GM06990 (cell line): ENCODE results near the gene RXRA.
A peak's percentile ranks its signal among the peaks of the same experiment; 100 is the strongest.

Experiments
- DNase-seq: peaks from one replicate; pipeline ENCODE4 v3.0.0-alpha.2; 2011; ENCODE audit not compliant: insufficient read length; ENCODE audit errors: extremely low read depth
- H3K27me3 ChIP-seq: replicated peaks from 2 replicates; pipeline ENCODE4 v1.6.0; 2011; ENCODE audit warnings: low read length; ENCODE audit not compliant: control insufficient read depth, insufficient read depth
- H3K36me3 ChIP-seq: 2 replicates; pipeline ENCODE4 v1.5.1; 2011; ENCODE audit warnings: low read length; ENCODE audit not compliant: control insufficient read depth, insufficient read depth
- H3K4me3 ChIP-seq: replicated peaks from 2 replicates; pipeline ENCODE4 v1.5.1; 2011; ENCODE audit warnings: low read depth, mild to moderate bottlenecking, control low read depth, low read length
- CTCF ChIP-seq: IDR thresholded peaks from 2 replicates; pipeline ENCODE4 v1.5.1; 2011; ENCODE audit warnings: low read length, control low read depth, mild to moderate bottlenecking, inconsistent platforms; ENCODE audit not compliant: insufficient read depth, poor library complexity, severe bottlenecking

Gene RXRA

DNA sequence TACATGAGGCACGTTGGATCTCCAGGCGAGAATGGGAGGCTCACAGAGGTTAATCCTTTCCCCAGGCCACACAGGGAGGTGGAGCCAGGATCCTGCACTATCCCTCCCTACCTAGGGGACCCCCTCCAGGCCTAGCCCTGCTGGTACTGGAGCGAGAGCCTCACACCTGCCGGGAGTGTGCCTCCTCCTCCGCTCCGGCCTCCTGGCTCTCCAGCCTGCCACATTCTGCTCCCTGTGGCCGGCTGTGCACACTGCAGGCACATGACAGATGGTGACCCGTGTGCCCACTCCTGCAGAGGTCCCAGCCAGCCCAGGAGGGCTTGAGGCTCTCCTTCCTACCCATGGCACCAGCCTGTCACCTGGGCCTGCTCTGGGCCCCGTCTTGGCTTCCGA lies 93.4 kb downstream of the RXRA start:
- Histone ChIP-seq H3K4me3 (no peak overlapping the region), H3K36me3 (peaks cover 24% of the 10 kb centered on the region), H3K27me3 (no peaks in the 10 kb centered on the region)
- TF ChIP-seq CTCF, result peak; percentile 45
- DNase-seq, result no peak

DNA sequence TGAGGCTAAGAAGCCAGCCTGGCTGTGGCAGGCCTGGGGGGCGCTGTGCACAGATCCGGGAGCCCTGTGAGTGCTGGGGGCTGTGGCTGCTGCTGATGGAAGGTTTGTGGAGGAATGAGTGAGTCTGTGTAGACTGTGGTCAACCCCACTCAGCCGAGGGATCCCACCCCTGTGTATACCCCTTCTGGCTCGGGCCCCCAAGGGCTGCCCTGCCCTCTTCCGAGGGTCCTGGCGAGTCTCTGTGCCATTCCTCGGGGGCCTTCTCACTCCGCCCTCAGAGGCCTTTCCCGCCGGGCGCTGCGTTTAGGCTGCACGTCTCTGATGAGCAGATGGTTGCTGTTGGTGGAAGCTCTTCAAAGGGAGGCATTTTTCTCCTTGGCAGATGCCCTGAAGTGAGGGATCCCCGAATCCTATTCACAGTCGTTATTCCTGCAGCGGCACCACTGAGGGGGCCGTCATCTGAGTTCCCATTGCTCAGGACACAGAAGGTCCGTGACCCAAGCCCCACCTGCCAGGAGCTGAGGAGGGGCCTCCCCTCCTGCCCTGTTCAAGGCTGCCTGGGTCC lies 94.1 kb downstream of the RXRA start:
- DNase-seq, result no peak
- H3K27me3 ChIP-seq, result no peaks in the 10 kb centered on the region
- no peak for TF ChIP-seq CTCF
- peaks cover 24% of the 10 kb centered on the region for H3K36me3 ChIP-seq
- H3K4me3 ChIP-seq, result no peak overlapping the region

- Histone ChIP-seq H3K4me3 (no peak overlapping the region), H3K27me3 (no peaks in the 10 kb centered on the region), H3K36me3 (peaks cover 25% of the 10 kb centered on the region)
- no peak for TF ChIP-seq CTCF
- no peak for DNase-seq
These were observed 94.7 kb downstream of the RXRA start for GRCh38 chr9:134420974-134421432.

GRCh38 chr9:134421888-134422287 lies 95.6 kb downstream of the RXRA start:
- Histone ChIP-seq H3K36me3 (peaks cover 25% of the 10 kb centered on the region), H3K4me3 (no peak overlapping the region), H3K27me3 (no peaks in the 10 kb centered on the region)
- TF ChIP-seq CTCF, result no peak
- DNase-seq, result no peak

- DNase-seq, result no peak
- no peak for TF ChIP-seq CTCF
- H3K4me3 ChIP-seq, result no peak overlapping the region
These were observed 96.2 kb downstream of the RXRA start for GRCh38 chr9:134422301-134423090.

GRCh38 chr9:134423166-134423565 lies 96.9 kb downstream of the RXRA start:
- no peak for TF ChIP-seq CTCF
- Histone ChIP-seq H3K36me3 (peaks cover 22% of the 10 kb centered on the region), H3K27me3 (no peaks in the 10 kb centered on the region), H3K4me3 (no peak overlapping the region)
- DNase-seq, result no peak

More at GRCh38 chr9:134422301-134423090, 96.2 kb downstream of the RXRA start:
- H3K27me3 ChIP-seq, result no peaks in the 10 kb centered on the region
- peaks cover 22% of the 10 kb centered on the region for H3K36me3 ChIP-seq
